HG03025 (cell line): ENCODE results near the gene SPDYE16.
"Not testable (repeated sequence)": the region's sequence is repeated elsewhere in the genome, so short reads cannot be mapped to it uniquely, and the experiment has no call there.

Experiments used
- ATAC-seq: cut with Tn5 transposase; IDR thresholded peaks from one replicate; pipeline ENCODE4 v1.9.1; 2021; ENCODE audit warnings: mild to moderate bottlenecking, moderate library complexity; ENCODE audit not compliant: unreplicated experiment, low FRiP score

SPDYE16 gene

GRCh38 chr7:76505168-76506080 lies 37.7 kb downstream of the SPDYE16 start:
- no peak for ATAC-seq

GRCh38 chr7:76504351-76505167 lies 38.5 kb downstream of the SPDYE16 start:
- not testable (repeated sequence) for ATAC-seq

GRCh38 chr7:76503244-76503643 lies 39.9 kb downstream of the SPDYE16 start:
- not testable (repeated sequence) for ATAC-seq

- ATAC-seq, result not testable (repeated sequence)
Observed at GRCh38 chr7:76502836-76503235, 40.3 kb downstream of the SPDYE16 start.

- ATAC-seq, result not testable (repeated sequence)
Observed at GRCh38 chr7:76502224-76502623, 40.9 kb downstream of the SPDYE16 start.

GRCh38 chr7:76499924-76500241 lies 43.2 kb downstream of the SPDYE16 start:
- ATAC-seq, result not testable (repeated sequence)

GRCh38 chr7:76499201-76499923 lies 43.7 kb downstream of the SPDYE16 start:
- ATAC-seq, result not testable (repeated sequence)

GRCh38 chr7:76498583-76499200 lies 44.4 kb downstream of the SPDYE16 start:
- not testable (repeated sequence) for ATAC-seq

GRCh38 chr7:76497918-76498582 lies 45.0 kb downstream of the SPDYE16 start:
- ATAC-seq, result not testable (repeated sequence)

- ATAC-seq, result not testable (repeated sequence)
Observed at GRCh38 chr7:76495717-76496116, 47.4 kb downstream of the SPDYE16 start.

GRCh38 chr7:76492139-76492538 lies 51.0 kb downstream of the SPDYE16 start:
- ATAC-seq, result not testable (repeated sequence)

- not testable (repeated sequence) for ATAC-seq
Observed at GRCh38 chr7:76487969-76488368, 55.1 kb downstream of the SPDYE16 start.

GRCh38 chr7:76486618-76487017 lies 56.5 kb downstream of the SPDYE16 start:
- peak; percentile 98 for ATAC-seq

- peak; percentile 5 for ATAC-seq
Observed at GRCh38 chr7:76485822-76486610, 57.1 kb downstream of the SPDYE16 start.

GRCh38 chr7:76484456-76484855 lies 58.6 kb downstream of the SPDYE16 start:
- ATAC-seq, result not testable (repeated sequence)

GRCh38 chr7:76483081-76483480 lies 60.0 kb downstream of the SPDYE16 start:
- not testable (repeated sequence) for ATAC-seq

GRCh38 chr7:76482660-76483059 lies 60.4 kb downstream of the SPDYE16 start:
- not testable (repeated sequence) for ATAC-seq
